Transverse colon (tissue), 4 donors: Measurements from ENCODE around the gene ESR1. TPM values are rescaled to one million over a fixed set of nuclear protein-coding genes. Genes with fewer than 3 reads are reported as not detected.

ENCODE experiments used
- DNase-seq: peaks from one replicate; pipeline ENCODE4 v3.0.0-alpha.2; 2019
- H3K27ac ChIP-seq, 4 donors: fragments of 200-600 bp; sonication (generic); 2 replicates each; pipeline ENCODE4 v1.5.1; 2016 to 2018; ENCODE audit warnings: inconsistent platforms in 4 of 4
- H3K27me3 ChIP-seq: fragments of 200-600 bp; sonication (generic); 2 replicates; pipeline ENCODE4 v1.5.1; 2017; ENCODE audit warnings: inconsistent platforms
- H3K36me3 ChIP-seq, 4 donors: fragments of 200-600 bp; sonication (generic); 2 replicates each; pipeline ENCODE4 v1.5.1; 2017 to 2019; ENCODE audit warnings: inconsistent platforms in 4 of 4
- H3K4me1 ChIP-seq, 4 donors: fragments of 200-600 bp; sonication (generic); 2 replicates each; pipeline ENCODE4 v1.5.1; 2017 to 2020; ENCODE audit warnings: inconsistent platforms in 4 of 4
- H3K4me3 ChIP-seq, 4 donors: fragments of 200-600 bp; sonication (generic); 1 replicate in 1 of 4; 2 replicates in 3 of 4; pipeline versions ENCODE4 v1.5.1 to v1.6.1; 2017 to 2019; ENCODE audit warnings: inconsistent platforms in 4 of 4
- H3K9me3 ChIP-seq, 2 donors: fragments of 200-600 bp; sonication (generic); 2 replicates each; pipeline ENCODE4 v1.5.1; 2017 to 2019; ENCODE audit warnings: inconsistent platforms in 2 of 2
- CTCF ChIP-seq, 5 experiments: fragments of 200-600 bp in 3 of 5; fragments of 450-650 bp in 2 of 5; sonication (generic) in 3 of 5; IDR thresholded peaks; 1 replicate in 2 of 5; 2 replicates in 3 of 5; pipeline ENCODE4 v1.5.1; 2016 to 2017; ENCODE audit warnings: antibody characterized with exemption in 5 of 5, inconsistent platforms in 3 of 5, mild to moderate bottlenecking in 2 of 5, moderate library complexity in 1 of 5
- EP300 ChIP-seq: sonication (generic); formaldehyde crosslinking; IDR thresholded peaks from one replicate; pipeline ENCODE4 v1.6.1; 2017; ENCODE audit warnings: antibody characterized with exemption, low read depth
- POLR2A ChIP-seq: fragments of 450-650 bp; IDR thresholded peaks from one replicate; pipeline ENCODE4 v1.6.1; 2016; ENCODE audit warnings: antibody characterized with exemption, mild to moderate bottlenecking, moderate library complexity
- POLR2AphosphoS5 ChIP-seq, 3 donors: sonication (generic); formaldehyde crosslinking; IDR thresholded peaks; one replicate each; pipeline ENCODE4 v1.6.1; 2016; ENCODE audit warnings: antibody characterized with exemption in 3 of 3
- WGBS, 2 donors: methylation state at CpG; one replicate each; pipeline ENCODE4 v1.1.5; 2018; ENCODE audit warnings: low coverage in 1 of 2; 5-methylcytosine and 5-hydroxymethylcytosine counted together
- in situ Hi-C, 4 donors: fragments of 200-750 bp; cut with MboI; loops; one replicate each; pipeline versions ENCODE4 v1.15.0 to v1.15.1; 2017; ENCODE audit warnings: low sequenced_read_pairs in 3 of 4, low pct_ligation_motif_present in 1 of 4, low pct_unique_long_range_greater_than_20kb in 1 of 4
- intact Hi-C: fragments of 100-400 bp; cut with DNase I; formaldehyde crosslinking; loops from one replicate; pipeline ENCODE4 v1.15.1; 2023; ENCODE audit warnings: low total_unique reads
- total RNA-seq, 4 donors: library from RNA; depleted of rRNA; stranded (reverse); fragments of >200 nt; gene quantifications; one replicate each; pipeline ENCODE4 v1.1.0, GENCODE V29; 2016

The ESR1 gene
- total RNA-seq, 4 donors from 2014 or later, result 0.37 to 0.48 (median 0.41) TPM; not detected in 1

- in situ Hi-C loops, result no loop called here
- H3K27me3 ChIP-seq, result no peaks in the 10 kb centered on the region
- 40 to 88% methylated on average over 1 to 13 of the region's 13 CpGs for WGBS, 2 donors
- H3K9me3 ChIP-seq, result no peaks in the 10 kb centered on the region
- peaks cover 0 to 50% (median 9%) of the 10 kb centered on the region in 4 donors for H3K36me3 ChIP-seq
- no peak overlapping the region for H3K4me3 ChIP-seq
- TF ChIP-seq POLR2A (no peak), CTCF (IDR thresholded peaks at IDR 0.05) (no peak)
- H3K27ac ChIP-seq, result no peak overlapping the region
- intact Hi-C loops, result no loop called here
- no peak for DNase-seq
- H3K4me1 ChIP-seq, result no peaks in the 10 kb centered on the region
These were observed 344.4 kb downstream of the ESR1 start for GRCh38 chr6:152151920-152152319.

GRCh38 chr6:152154559-152155356 lies 347.3 kb downstream of the ESR1 start:
- Histone ChIP-seq H3K4me3 (no peak overlapping the region), H3K9me3 (no peaks in the 10 kb centered on the region), H3K4me1 (no peaks in the 10 kb centered on the region), H3K36me3 (peaks cover 0 to 33% (median 9%) of the 10 kb centered on the region in 4 donors), H3K27me3 (no peaks in the 10 kb centered on the region), H3K27ac (no peak overlapping the region)
- intact Hi-C loops (no loop called here), in situ Hi-C loops (no loop called here)
- 87% methylated on average over 12 to 17 of the region's 17 CpGs for WGBS, 2 donors
- TF ChIP-seq POLR2AphosphoS5 (IDR thresholded peaks at IDR 0.05) (no peak), CTCF (IDR thresholded peaks at IDR 0.05) (no peak), EP300 (no peak), POLR2A (no peak)
- DNase-seq, result no peak

- H3K27me3 ChIP-seq, result no peaks in the 10 kb centered on the region
- intact Hi-C loops (no loop called here), in situ Hi-C loops (no loop called here)
- DNase-seq, result no peak
- WGBS, 2 donors, result 91 to 93% methylated on average over 4 to 8 of the region's 8 CpGs
- no peaks in the 10 kb centered on the region for H3K4me1 ChIP-seq
- no peak overlapping the region for H3K4me3 ChIP-seq
- TF ChIP-seq POLR2A (no peak), EP300 (no peak), POLR2AphosphoS5 (IDR thresholded peaks at IDR 0.05) (no peak), CTCF (IDR thresholded peaks at IDR 0.05) (no peak)
- peaks cover 0 to 29% (median 4%) of the 10 kb centered on the region in 4 donors for H3K36me3 ChIP-seq
- H3K27ac ChIP-seq, result no peak overlapping the region
- H3K9me3 ChIP-seq, result no peaks in the 10 kb centered on the region
These were observed 348.3 kb downstream of the ESR1 start for GRCh38 chr6:152155792-152156191.

- in situ Hi-C loops (no loop called here), intact Hi-C loops (no loop called here)
- H3K27ac ChIP-seq, result no peak overlapping the region
- H3K4me3 ChIP-seq, result no peak overlapping the region
- no peak for TF ChIP-seq POLR2AphosphoS5 (IDR thresholded peaks at IDR 0.05)
- TF ChIP-seq CTCF (IDR thresholded peaks at IDR 0.05), result no peak
- no peak for TF ChIP-seq EP300
- TF ChIP-seq POLR2A, result no peak
- peaks cover 0 to 2% (median 0%) of the 10 kb centered on the region in 4 donors for H3K36me3 ChIP-seq
- H3K27me3 ChIP-seq, result no peaks in the 10 kb centered on the region
- H3K4me1 ChIP-seq, result no peaks in the 10 kb centered on the region
- no peak for DNase-seq
- 66 to 74% methylated on average over 3 of the region's 3 CpGs for WGBS, 2 donors
- no peaks in the 10 kb centered on the region for H3K9me3 ChIP-seq
These were observed 352.9 kb downstream of the ESR1 start for GRCh38 chr6:152160346-152160745.
